Activated naive CD4-positive, alpha-beta T cell treated with Interleukin-2 at 50 U/mL for 16 hours (primary cell): ENCODE results near the gene KLHDC9.

Experiments used
- DNase-seq: peaks from one replicate; pipeline ENCODE4 v3.0.0-alpha.2; 2020

KLHDC9 gene

GRCh38 chr1:161133220-161133740, 35.1 kb downstream of the KLHDC9 start:
- DNase-seq = no peak

- DNase-seq = no peak
Observed at GRCh38 chr1:161137881-161138280, 39.7 kb downstream of the KLHDC9 start.

GRCh38 chr1:161138431-161138830, 40.3 kb downstream of the KLHDC9 start:
- no peak for DNase-seq

- DNase-seq = peak; percentile 33
Observed at GRCh38 chr1:161139766-161140165, 41.6 kb downstream of the KLHDC9 start.

GRCh38 chr1:161140755-161141400, 42.7 kb downstream of the KLHDC9 start:
- DNase-seq = no peak

GRCh38 chr1:161145832-161146231, 47.7 kb downstream of the KLHDC9 start:
- DNase-seq = no peak
